SK-N-SH treated with all-trans-retinoic acid at 6 μM for 48 hours (cell line): ENCODE measurements around the gene STEAP1B.

Experiments
- ESRRG ChIP-seq: fragments of 250-450 bp; sonication (Bioruptor Pico); IDR thresholded peaks from 2 replicates; pipeline ENCODE4 v1.6.1; 2021; ENCODE audit warnings: mild to moderate bottlenecking
- PATZ1 ChIP-seq: fragments of 250-450 bp; sonication (Bioruptor Pico); IDR thresholded peaks from 2 replicates; pipeline ENCODE4 v1.8.0; 2020; ENCODE audit warnings: mild to moderate bottlenecking, moderate library complexity, borderline replicate concordance
- POU6F1 ChIP-seq: fragments of 250-450 bp; sonication (Bioruptor Pico); IDR thresholded peaks from 2 replicates; pipeline ENCODE4 v1.8.0; 2021; ENCODE audit warnings: low read depth, mild to moderate bottlenecking, moderate library complexity, borderline replicate concordance
- RARB ChIP-seq: fragments of 250-450 bp; sonication (Bioruptor Pico); IDR thresholded peaks from 2 replicates; pipeline ENCODE4 v1.8.0; 2021; ENCODE audit warnings: mild to moderate bottlenecking, moderate library complexity
- SNAI2 ChIP-seq: fragments of 250-450 bp; sonication (Bioruptor Pico); IDR thresholded peaks from 2 replicates; pipeline ENCODE4 v1.5.0; 2020; ENCODE audit warnings: mild to moderate bottlenecking, moderate library complexity
- TOX ChIP-seq: fragments of 250-450 bp; sonication (Bioruptor Pico); IDR thresholded peaks from 2 replicates; pipeline ENCODE4 v1.8.0; 2021; ENCODE audit warnings: mild to moderate bottlenecking, moderate library complexity, borderline replicate concordance
- TSHZ2 ChIP-seq: fragments of 250-450 bp; sonication (Bioruptor Pico); IDR thresholded peaks from 2 replicates; pipeline ENCODE4 v1.5.0; 2020; ENCODE audit warnings: mild to moderate bottlenecking, moderate library complexity
- ZC3H10 ChIP-seq: fragments of 250-450 bp; sonication (Bioruptor Pico); IDR thresholded peaks from 2 replicates; pipeline ENCODE4 v1.5.1; 2021; ENCODE audit warnings: mild to moderate bottlenecking, moderate library complexity
- ZFP30 ChIP-seq: fragments of 450-650 bp; formaldehyde crosslinking; IDR thresholded peaks from 2 replicates; pipeline ENCODE4 v1.5.0; 2022; ENCODE audit warnings: mild to moderate bottlenecking, moderate library complexity

- no peak for TF ChIP-seq SNAI2 (CRISPR knock-in tag)
- no peak for TF ChIP-seq POU6F1
- no peak for TF ChIP-seq ZFP30 (CRISPR knock-in tag)
- TF ChIP-seq ESRRG (CRISPR knock-in tag), result no peak
- TF ChIP-seq TSHZ2 (CRISPR knock-in tag), result no peak
- no peak for TF ChIP-seq TOX (CRISPR knock-in tag)
- no peak for TF ChIP-seq PATZ1 (CRISPR knock-in tag)
- TF ChIP-seq RARB (CRISPR knock-in tag), result no peak
- TF ChIP-seq ZC3H10, result no peak
These were observed 23.2 kb downstream of the STEAP1B start for GRCh38 chr7:22476824-22477223.
